Skeletal muscle satellite cell (primary cell): Measurements from ENCODE around the gene SEMA3B.
"Not testable (repeated sequence)": the region's sequence is repeated elsewhere in the genome, so short reads cannot be mapped to it uniquely, and the experiment has no call there.

Source experiments
- H3K27me3 ChIP-seq: 2 replicates; pipeline ENCODE4 v1.7.0; 2013; ENCODE audit warnings: low read length; ENCODE audit not compliant: control insufficient read depth, insufficient read depth
- H3K36me3 ChIP-seq: 2 replicates; pipeline ENCODE4 v1.7.0; 2013; ENCODE audit warnings: mild to moderate bottlenecking, control low read depth, low read length; ENCODE audit not compliant: insufficient read depth
- H3K4me1 ChIP-seq: 2 replicates; pipeline ENCODE4 v1.7.0; 2013; ENCODE audit warnings: low read length; ENCODE audit not compliant: control insufficient read depth, insufficient read depth
- H3K4me2 ChIP-seq: 2 replicates; pipeline ENCODE4 v1.7.0; 2013; ENCODE audit warnings: mild to moderate bottlenecking, low read length
- H3K4me3 ChIP-seq: 2 replicates; pipeline ENCODE4 v1.7.0; 2013; ENCODE audit warnings: low read length
- H3K9ac ChIP-seq: 2 replicates; pipeline ENCODE4 v1.7.0; 2013; ENCODE audit warnings: mild to moderate bottlenecking, low read depth, low read length, moderate library complexity
- H3K9me3 ChIP-seq: replicated peaks from 2 replicates; pipeline ENCODE4 v1.7.0; 2013; ENCODE audit warnings: mild to moderate bottlenecking, control low read depth, low read length

Gene SEMA3B

DNA sequence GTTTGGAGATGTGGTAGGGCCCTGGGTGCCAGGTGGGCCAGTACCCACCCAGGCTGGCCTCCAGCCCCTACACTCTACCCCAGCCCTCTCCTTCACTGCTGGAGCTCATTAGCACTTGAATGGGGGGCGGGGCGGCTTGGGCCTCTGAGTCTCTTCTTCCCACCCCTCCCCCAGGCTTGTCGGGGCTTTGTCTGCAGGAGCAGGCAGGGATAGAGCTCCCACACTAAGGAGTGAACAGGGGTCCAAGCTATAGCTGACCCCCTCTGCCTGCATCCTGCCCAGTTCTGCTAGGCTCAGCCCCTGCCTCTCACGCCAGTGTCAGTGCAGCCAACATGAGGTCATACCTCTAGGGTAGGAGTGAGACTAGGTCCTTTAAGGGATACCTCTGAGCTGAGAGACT, 27.8 kb upstream of the SEMA3B start:
- no peak overlapping the region for H3K4me2 ChIP-seq
- H3K9ac ChIP-seq = peak overlapping the region; percentile 8
- H3K4me3 ChIP-seq = no peak overlapping the region
- no peaks in the 10 kb centered on the region for H3K9me3 ChIP-seq
- peaks cover 57% of the 10 kb centered on the region for H3K4me1 ChIP-seq
- H3K36me3 ChIP-seq = peaks cover 25% of the 10 kb centered on the region
- no peaks in the 10 kb centered on the region for H3K27me3 ChIP-seq

DNA sequence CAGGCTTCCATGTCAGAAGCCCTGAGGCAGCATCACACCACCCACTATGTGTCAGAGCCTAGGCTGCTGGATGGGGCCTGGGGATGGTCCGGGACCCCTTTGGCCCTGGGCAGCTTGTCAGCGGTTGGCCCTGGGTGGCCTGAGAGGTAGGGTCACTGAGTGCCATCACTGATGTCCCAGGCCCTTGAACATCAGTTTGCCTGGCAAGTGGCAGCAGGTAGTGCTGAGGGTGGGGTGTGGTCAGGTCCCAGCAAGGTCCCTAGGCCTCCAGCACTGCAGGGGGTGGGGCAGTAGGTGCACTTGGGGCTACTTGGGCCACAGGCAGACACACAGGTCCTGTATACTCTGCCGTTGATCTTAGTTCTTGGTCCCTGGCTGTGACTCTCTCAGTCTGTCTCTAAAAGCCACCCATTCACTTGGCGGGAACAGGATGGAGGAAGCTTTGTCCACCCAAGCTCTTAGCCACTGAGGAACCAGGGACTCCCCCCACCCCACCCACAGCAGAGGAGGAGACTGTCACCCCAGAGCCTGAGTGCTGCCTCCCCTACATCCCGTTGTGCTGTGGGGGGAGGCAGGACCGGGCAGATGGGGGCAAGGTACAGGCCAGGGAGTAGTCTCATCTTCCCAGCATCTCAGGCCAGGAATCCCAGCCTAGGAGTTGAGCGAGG, 27.1 kb upstream of the SEMA3B start:
- Histone ChIP-seq H3K36me3 (peaks cover 25% of the 10 kb centered on the region), H3K9me3 (no peaks in the 10 kb centered on the region), H3K4me3 (no peak overlapping the region), H3K9ac (peak overlapping the region; percentile 8), H3K4me1 (peaks cover 64% of the 10 kb centered on the region), H3K27me3 (no peaks in the 10 kb centered on the region), H3K4me2 (no peak overlapping the region)

DNA sequence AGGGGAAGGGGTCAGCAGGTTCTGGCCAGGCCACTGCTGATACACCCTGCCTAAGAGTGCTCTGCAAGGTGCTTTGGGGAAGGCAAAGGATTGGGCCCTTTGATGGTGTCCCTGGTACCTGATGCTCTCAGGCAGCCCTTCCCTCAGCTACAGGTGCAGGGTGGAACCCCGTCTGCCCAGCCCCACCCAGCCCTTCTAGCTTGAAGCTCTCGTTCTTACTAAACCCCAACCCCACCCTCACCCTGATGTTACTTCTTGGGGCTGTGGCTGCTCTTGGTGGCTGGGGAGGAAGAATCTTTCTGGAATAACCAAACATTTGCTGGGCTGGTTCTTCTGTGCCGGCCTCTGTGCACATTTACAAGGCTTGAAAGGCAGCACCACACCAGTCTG, 26.6 kb upstream of the SEMA3B start:
- H3K27me3 ChIP-seq = no peaks in the 10 kb centered on the region
- H3K4me2 ChIP-seq = peak overlapping the region; percentile 50
- H3K9ac ChIP-seq = peak overlapping the region; percentile 43
- peaks cover 69% of the 10 kb centered on the region for H3K4me1 ChIP-seq
- H3K4me3 ChIP-seq = no peak overlapping the region
- no peaks in the 10 kb centered on the region for H3K9me3 ChIP-seq
- peaks cover 25% of the 10 kb centered on the region for H3K36me3 ChIP-seq

DNA sequence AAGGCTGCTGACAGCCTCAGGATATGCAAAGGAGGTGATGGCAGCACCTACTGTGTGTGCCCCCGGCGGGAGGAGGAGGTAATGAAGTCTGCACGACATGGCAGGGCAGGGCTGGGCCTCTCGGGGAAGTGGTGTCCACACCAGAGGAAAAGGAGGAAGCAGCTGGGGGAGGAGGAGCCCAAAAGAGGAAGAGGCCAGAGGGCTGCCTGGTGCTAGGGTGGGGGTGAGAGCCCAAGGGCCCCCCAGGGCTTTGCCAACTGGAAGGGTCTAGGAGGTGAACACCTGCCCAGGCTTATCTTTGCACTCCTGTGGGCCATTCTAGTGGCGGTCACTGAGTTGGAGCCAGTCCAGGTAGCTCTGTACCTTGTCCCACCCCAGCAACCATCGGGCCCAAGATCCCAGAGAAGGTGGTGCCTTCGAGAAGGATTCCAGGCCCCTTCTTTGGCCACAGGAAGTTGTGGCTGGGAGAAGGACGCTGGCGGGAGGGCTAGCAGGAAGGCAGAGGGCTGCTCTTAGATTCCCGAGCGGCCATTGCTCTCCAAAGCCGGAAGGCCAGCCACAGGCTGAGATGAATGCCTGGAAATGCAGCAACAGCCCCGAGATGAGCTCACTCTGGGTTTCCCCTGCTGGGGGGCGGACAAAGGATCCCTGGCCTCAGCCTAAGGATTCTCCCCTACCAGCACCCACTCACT, 25.9 kb upstream of the SEMA3B start:
- Histone ChIP-seq H3K27me3 (no peaks in the 10 kb centered on the region), H3K4me1 (peaks cover 75% of the 10 kb centered on the region), H3K4me3 (no peak overlapping the region), H3K36me3 (peaks cover 25% of the 10 kb centered on the region), H3K9me3 (no peaks in the 10 kb centered on the region), H3K9ac (peak overlapping the region; percentile 43), H3K4me2 (peak overlapping the region; percentile 50)

DNA sequence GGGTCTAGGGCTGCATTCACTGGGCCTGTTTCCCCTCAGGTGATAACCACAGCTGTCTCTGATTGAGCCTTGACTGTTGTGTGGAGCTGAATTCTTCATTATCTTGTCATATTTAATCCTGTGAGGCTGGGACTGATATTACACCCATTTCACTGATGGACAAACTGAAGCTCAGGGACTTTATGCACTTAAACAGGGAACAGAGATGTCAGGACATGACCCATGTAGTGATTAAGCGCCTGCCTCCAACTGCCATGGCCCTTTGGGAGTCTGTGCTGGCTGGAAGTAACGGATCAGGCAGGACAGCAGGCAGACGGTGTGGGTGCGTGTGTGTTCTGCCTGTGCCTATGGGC, 25.4 kb upstream of the SEMA3B start:
- Histone ChIP-seq H3K36me3 (peaks cover 25% of the 10 kb centered on the region), H3K27me3 (no peaks in the 10 kb centered on the region), H3K9me3 (no peaks in the 10 kb centered on the region), H3K4me2 (peak overlapping the region; percentile 50), H3K4me1 (peaks cover 75% of the 10 kb centered on the region), H3K4me3 (no peak overlapping the region), H3K9ac (peak overlapping the region; percentile 22)

DNA sequence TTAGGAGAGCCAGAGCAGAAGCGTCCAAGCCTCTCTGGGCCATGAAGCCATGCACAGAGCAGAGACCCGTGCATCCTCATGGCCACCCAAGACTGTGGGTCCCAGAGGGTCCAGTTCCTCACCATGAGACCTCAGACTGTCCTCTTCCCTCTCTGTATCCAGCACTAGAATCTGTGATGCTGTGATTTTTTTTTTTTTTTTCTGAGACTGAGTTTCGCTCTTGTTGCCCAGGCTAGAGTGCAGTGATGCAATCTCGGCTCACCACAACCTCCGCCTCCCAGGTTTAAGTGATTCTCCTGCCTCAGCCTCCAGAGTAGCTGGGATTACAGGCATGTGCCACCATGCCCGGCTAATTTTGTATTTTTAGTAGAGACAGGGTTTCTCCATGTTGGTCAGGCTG, 24.1 kb upstream of the SEMA3B start:
- H3K9ac ChIP-seq, H3K27me3 ChIP-seq, H3K4me2 ChIP-seq, H3K4me3 ChIP-seq, H3K9me3 ChIP-seq: not testable (repeated sequence)
- Histone ChIP-seq H3K36me3 (peaks cover 18% of the 10 kb centered on the region), H3K4me1 (peaks cover 79% of the 10 kb centered on the region)

DNA sequence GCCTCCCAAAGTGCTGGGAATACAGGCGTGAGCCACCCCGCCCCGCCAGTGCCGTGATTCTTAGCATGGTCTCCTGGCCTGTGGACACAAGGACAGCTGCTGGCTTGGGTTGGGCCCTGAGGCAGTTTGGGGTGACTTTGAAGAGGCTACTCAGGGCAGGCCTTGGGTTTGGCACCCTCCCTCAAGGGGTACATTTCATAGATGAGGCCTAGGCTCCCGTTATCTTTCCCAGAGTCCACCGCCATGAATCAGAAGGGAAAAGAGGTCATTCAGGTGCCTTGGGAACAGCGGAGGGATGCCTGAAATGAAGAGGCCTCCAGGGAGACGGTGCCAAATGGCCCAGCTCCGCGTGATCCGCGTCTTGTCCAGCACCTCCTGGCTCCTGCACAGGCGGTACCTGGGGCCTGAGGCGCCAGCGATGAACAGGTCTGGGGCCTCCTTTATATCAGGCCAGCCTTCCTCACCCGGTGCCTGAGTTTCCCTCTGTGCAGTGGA, 23.6 kb upstream of the SEMA3B start:
- H3K9me3 ChIP-seq = no peaks in the 10 kb centered on the region
- H3K4me3 ChIP-seq = peak overlapping the region; percentile 60
- H3K36me3 ChIP-seq = peaks cover 16% of the 10 kb centered on the region
- H3K4me2 ChIP-seq = peak overlapping the region; percentile 87
- no peaks in the 10 kb centered on the region for H3K27me3 ChIP-seq
- peaks cover 84% of the 10 kb centered on the region for H3K4me1 ChIP-seq
- H3K9ac ChIP-seq = peak overlapping the region; percentile 83

DNA sequence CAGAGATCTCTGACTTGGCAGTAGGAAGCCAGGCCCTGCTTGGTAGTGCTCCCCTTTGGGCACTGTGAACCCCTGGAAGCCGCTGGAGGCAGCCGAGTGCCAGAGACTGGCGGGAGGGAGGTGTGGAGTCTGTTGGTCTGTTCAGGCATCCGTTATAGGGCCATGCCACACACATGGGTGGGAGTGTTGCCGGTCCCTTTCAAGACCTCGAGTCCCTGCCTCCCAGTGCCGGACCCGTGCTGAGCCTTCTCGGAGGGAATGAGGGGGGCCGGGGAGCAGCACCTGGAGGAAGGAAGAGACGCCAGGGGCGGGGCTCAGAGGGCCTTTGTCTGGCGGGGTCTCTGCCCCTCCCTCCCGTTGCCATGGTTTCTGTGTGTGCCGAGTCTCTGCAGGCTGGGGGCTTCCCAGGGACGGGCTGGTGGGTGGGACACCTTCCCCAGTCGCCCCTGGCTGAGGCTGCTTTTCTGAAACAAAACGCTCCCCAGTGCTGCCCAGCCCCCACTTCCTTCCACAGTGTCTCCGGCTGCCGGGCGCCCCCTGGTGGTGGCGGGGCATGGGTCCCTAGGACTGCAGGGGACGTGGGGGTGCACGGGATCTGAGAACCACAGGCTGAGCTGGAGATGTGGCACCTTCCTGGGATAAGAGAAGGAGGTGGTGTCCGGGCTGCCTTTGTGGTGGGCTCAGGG, 23.0 kb upstream of the SEMA3B start:
- H3K27me3 ChIP-seq = no peaks in the 10 kb centered on the region
- peaks cover 19% of the 10 kb centered on the region for H3K36me3 ChIP-seq
- H3K4me1 ChIP-seq = peaks cover 86% of the 10 kb centered on the region
- H3K9me3 ChIP-seq = no peaks in the 10 kb centered on the region
- peak overlapping the region; percentile 83 for H3K9ac ChIP-seq
- peak overlapping the region; percentile 87 for H3K4me2 ChIP-seq
- peak overlapping the region; percentile 60 for H3K4me3 ChIP-seq

DNA sequence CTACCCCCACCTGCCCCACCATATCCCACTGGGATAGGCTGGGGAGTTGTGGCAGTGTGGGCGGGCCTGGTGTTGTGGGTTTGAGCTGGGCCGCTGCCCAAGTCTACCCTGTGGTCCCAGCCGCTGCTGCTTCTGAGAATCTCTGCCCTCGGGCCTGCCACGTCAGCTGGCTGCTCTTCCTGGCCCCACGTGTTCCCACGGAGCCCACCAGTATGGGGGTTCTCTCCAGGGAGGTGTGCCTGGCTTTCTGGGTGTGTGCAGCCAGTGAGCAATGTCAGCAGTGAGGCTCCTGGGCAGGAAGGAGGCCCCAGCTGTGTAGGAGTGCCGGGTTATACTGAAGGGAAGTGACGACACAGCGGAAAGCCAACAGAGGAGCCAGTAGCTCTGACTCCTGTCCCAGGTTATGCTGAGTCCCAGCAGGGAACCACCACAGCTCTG, 22.4 kb upstream of the SEMA3B start:
- Histone ChIP-seq H3K4me1 (peaks cover 84% of the 10 kb centered on the region), H3K27me3 (no peaks in the 10 kb centered on the region), H3K9me3 (no peaks in the 10 kb centered on the region), H3K4me3 (peak overlapping the region; percentile 10), H3K36me3 (peaks cover 20% of the 10 kb centered on the region), H3K4me2 (peak overlapping the region; percentile 87), H3K9ac (peak overlapping the region; percentile 83)

DNA sequence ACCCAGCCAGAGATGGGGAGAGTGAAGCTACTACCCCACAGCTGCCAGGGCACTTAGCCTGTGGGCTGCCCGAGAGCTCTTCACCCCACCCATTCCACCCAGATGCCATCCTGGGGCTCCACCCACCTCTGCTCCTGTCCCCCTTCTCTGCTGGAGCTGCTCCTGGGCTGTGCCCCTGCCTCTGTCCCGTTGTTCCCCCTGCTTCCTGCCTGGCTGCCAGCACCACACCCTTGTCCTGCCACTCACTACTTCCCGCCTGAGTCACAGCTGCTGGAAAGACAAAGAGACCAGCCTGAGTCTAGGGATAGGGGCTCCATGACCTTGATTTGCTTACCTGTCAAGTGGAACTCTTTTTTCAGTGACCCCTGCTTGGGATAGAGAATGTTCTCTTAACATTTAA, 20.6 kb upstream of the SEMA3B start:
- H3K4me2 ChIP-seq = peak overlapping the region; percentile 69
- no peaks in the 10 kb centered on the region for H3K9me3 ChIP-seq
- H3K4me3 ChIP-seq = no peak overlapping the region
- H3K36me3 ChIP-seq = peaks cover 33% of the 10 kb centered on the region
- peaks cover 84% of the 10 kb centered on the region for H3K4me1 ChIP-seq
- no peaks in the 10 kb centered on the region for H3K27me3 ChIP-seq
- peak overlapping the region; percentile 62 for H3K9ac ChIP-seq

DNA sequence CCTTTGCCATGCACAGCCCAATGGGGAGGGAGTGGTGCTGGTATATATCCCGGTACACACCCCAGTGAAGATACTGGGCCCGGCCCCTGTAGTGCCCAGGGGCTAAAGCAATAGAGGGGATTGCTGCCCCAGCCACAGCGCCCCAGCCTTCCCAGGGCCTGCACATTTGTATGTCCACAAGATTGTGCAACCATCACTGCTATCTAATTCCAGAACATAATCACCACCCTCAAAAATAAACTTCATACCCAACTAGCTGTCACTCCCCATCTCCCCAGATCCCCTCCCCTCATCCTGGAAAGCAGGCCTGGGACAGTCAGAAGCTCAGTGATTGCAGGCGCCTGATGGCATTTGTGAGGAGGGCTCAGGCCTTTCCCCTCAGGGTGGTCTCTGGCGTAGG, 19.5 kb upstream of the SEMA3B start:
- H3K9ac ChIP-seq = no peak overlapping the region
- no peak overlapping the region for H3K4me2 ChIP-seq
- H3K36me3 ChIP-seq = peaks cover 36% of the 10 kb centered on the region
- peaks cover 86% of the 10 kb centered on the region for H3K4me1 ChIP-seq
- no peaks in the 10 kb centered on the region for H3K27me3 ChIP-seq
- H3K4me3 ChIP-seq = no peak overlapping the region
- no peaks in the 10 kb centered on the region for H3K9me3 ChIP-seq
